Trophoblast cell (in vitro differentiated cells and primary cell): ENCODE data around the gene ARL16.

Source experiments
- DNase-seq, 2 donors: peaks; one replicate each; pipeline ENCODE4 v3.0.0-alpha.2; 2016
- H2AFZ ChIP-seq: 2 replicates; pipeline ENCODE4 v1.6.1; 2013; ENCODE audit warnings: low read length, moderate library complexity, mild to moderate bottlenecking; ENCODE audit not compliant: insufficient read depth, poor library complexity
- H2AK5ac ChIP-seq: 2 replicates; pipeline ENCODE4 v1.6.1; 2013; ENCODE audit warnings: mild to moderate bottlenecking, low read length
- H2BK120ac ChIP-seq: 2 replicates; pipeline ENCODE4 v1.6.1; 2013; ENCODE audit warnings: low read length, mild to moderate bottlenecking, moderate library complexity; ENCODE audit not compliant: insufficient read depth, poor library complexity
- H2BK12ac ChIP-seq: 2 replicates; pipeline ENCODE4 v1.6.1; 2013; ENCODE audit warnings: mild to moderate bottlenecking, low read length, moderate library complexity
- H2BK5ac ChIP-seq: 2 replicates; pipeline ENCODE4 v1.6.1; 2013; ENCODE audit warnings: low read length, low read depth, moderate library complexity, mild to moderate bottlenecking; ENCODE audit not compliant: poor library complexity
- H3K14ac ChIP-seq: 2 replicates; pipeline ENCODE4 v1.6.1; 2013; ENCODE audit warnings: mild to moderate bottlenecking, low read length
- H3K18ac ChIP-seq: 2 replicates; pipeline ENCODE4 v1.6.1; 2013; ENCODE audit warnings: mild to moderate bottlenecking, low read length
- H3K23ac ChIP-seq: 2 replicates; pipeline ENCODE4 v1.6.1; 2013; ENCODE audit warnings: low read length
- H3K27ac ChIP-seq: 2 replicates; pipeline ENCODE4 v1.5.1; 2013; ENCODE audit warnings: low read depth, mild to moderate bottlenecking, inconsistent platforms, low read length, moderate library complexity
- H3K27me3 ChIP-seq: 2 replicates; pipeline ENCODE4 v1.6.1; 2013; ENCODE audit warnings: inconsistent platforms, mild to moderate bottlenecking, low read length, moderate library complexity; ENCODE audit not compliant: insufficient read depth
- H3K36me3 ChIP-seq, 2 experiments: 1 replicate in 1 of 2; 2 replicates in 1 of 2; pipeline ENCODE4 v1.6.1; 2013; ENCODE audit warnings: low read length in 2 of 2, mild to moderate bottlenecking in 2 of 2, moderate library complexity in 1 of 2; ENCODE audit not compliant: insufficient read depth in 2 of 2, control insufficient read depth in 1 of 2
- H3K4ac ChIP-seq: 2 replicates; pipeline ENCODE4 v1.6.1; 2013; ENCODE audit warnings: low read depth, mild to moderate bottlenecking, low read length, moderate library complexity
- H3K4me1 ChIP-seq, 2 experiments: 1 replicate in 1 of 2; 2 replicates in 1 of 2; pipeline ENCODE4 v1.6.1; 2013; ENCODE audit warnings: low read length in 2 of 2, mild to moderate bottlenecking in 2 of 2, moderate library complexity in 1 of 2; ENCODE audit not compliant: insufficient read depth in 2 of 2, control insufficient read depth in 1 of 2
- H3K4me2 ChIP-seq: 2 replicates; pipeline ENCODE4 v1.6.1; 2013; ENCODE audit warnings: inconsistent platforms, mild to moderate bottlenecking, low read length, moderate library complexity
- H3K4me3 ChIP-seq: 2 replicates; pipeline ENCODE4 v1.5.1; 2013; ENCODE audit warnings: mild to moderate bottlenecking, low read depth, low read length, inconsistent platforms
- H3K79me1 ChIP-seq: one replicate; pipeline ENCODE4 v1.6.1; 2013; ENCODE audit warnings: low read length
- H3K79me2 ChIP-seq: 2 replicates; pipeline ENCODE4 v1.6.1; 2013; ENCODE audit warnings: low read length, mild to moderate bottlenecking; ENCODE audit not compliant: control insufficient read depth, insufficient read depth, poor library complexity
- H3K9ac ChIP-seq: 2 replicates; pipeline ENCODE4 v1.6.1; 2013; ENCODE audit warnings: mild to moderate bottlenecking, low read length
- H3K9me3 ChIP-seq: 2 replicates; pipeline ENCODE4 v1.6.1; 2013; ENCODE audit warnings: low read depth, mild to moderate bottlenecking, control low read depth, inconsistent platforms, low read length; ENCODE audit not compliant: insufficient read depth
- H4K12ac ChIP-seq: 2 replicates; pipeline ENCODE4 v1.6.1; 2013; ENCODE audit warnings: low read depth, mild to moderate bottlenecking, low read length, moderate library complexity
- H4K8ac ChIP-seq: 2 replicates; pipeline ENCODE4 v1.6.1; 2013; ENCODE audit warnings: low read depth, mild to moderate bottlenecking, low read length, moderate library complexity
- H4K91ac ChIP-seq: one replicate; pipeline ENCODE4 v1.6.1; 2013; ENCODE audit warnings: low read depth, mild to moderate bottlenecking, low read length, moderate library complexity
- WGBS: extraction: QIAGEN DNeasy Blood & Tissue Kit; methylation state at CpG from one replicate; pipeline ENCODE4 v1.1.7; 2013; ENCODE audit warnings: missing lambda C conversion rate; ENCODE audit not compliant: insufficient read length, insufficient coverage; ENCODE audit errors: extremely low coverage; 5-methylcytosine and 5-hydroxymethylcytosine counted together

The ARL16 gene

DNA sequence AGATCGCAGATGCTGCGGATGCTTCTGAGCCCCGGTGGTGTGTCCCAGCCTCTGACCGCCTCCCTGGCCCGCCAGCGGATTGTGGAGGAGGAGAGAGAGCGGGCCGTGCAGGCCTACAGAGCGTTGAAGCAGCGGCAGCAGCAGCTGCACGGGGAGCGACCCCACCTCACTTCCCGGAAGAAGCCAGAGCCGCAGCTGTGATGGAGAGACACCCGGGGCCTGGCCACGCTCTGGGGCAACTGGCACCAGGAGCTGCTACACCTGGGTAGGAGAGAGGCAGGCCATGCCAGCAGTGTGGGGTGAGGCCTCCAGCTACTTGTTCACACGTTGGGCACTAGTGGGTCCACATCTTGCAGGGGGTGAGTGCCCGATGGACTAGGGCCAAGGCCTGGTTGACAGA lies 11.1 kb downstream of the ARL16 start:
- no peak overlapping the region for H3K18ac ChIP-seq
- H3K4me2 ChIP-seq = no peak overlapping the region
- no peak overlapping the region for H4K12ac ChIP-seq
- H4K91ac ChIP-seq = no peak overlapping the region
- no peak overlapping the region for H3K14ac ChIP-seq
- H3K27me3 ChIP-seq = no peaks in the 10 kb centered on the region
- H3K9me3 ChIP-seq = peaks cover 4% of the 10 kb centered on the region
- H3K27ac ChIP-seq = no peak overlapping the region
- no peaks in the 10 kb centered on the region for H3K79me1 ChIP-seq
- H2BK120ac ChIP-seq = no peak overlapping the region
- no peak overlapping the region for H3K4me3 ChIP-seq
- H3K4ac ChIP-seq = no peak overlapping the region
- H3K4me1 ChIP-seq = peaks cover 3 to 5% of the 10 kb centered on the region in 2 experiments
- peaks cover 54 to 57% of the 10 kb centered on the region in 2 experiments for H3K36me3 ChIP-seq
- H2AK5ac ChIP-seq = no peak overlapping the region
- no peak overlapping the region for H4K8ac ChIP-seq
- no peak overlapping the region for H2AFZ ChIP-seq
- no peaks in the 10 kb centered on the region for H3K79me2 ChIP-seq
- no peak overlapping the region for H3K9ac ChIP-seq
- H2BK5ac ChIP-seq = no peak overlapping the region
- no peak overlapping the region for H2BK12ac ChIP-seq
- no peak overlapping the region for H3K23ac ChIP-seq
- WGBS = no CpG with 5 or more reads among the region's 18 CpGs
- no peak for DNase-seq

DNA sequence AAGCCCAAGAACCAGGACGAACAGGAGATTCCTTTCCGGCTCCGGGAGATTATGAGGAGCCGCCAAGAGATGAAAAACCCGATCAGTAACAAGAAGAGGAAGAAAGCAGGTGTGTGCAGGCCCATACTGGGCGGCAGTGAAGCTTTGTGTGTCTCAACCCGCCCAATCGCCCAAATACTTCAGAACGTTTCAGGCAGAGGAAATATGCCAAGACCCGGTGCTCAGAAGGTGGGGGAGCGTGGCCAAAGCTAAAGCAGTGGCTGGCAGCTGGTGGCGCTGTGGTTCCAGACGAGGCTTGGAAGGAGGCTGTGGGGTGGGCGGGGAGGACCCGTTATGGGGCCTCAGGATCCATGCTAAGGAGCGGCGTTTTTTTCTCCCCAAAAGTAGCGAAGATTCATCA lies 15.8 kb downstream of the ARL16 start:
- no peak overlapping the region for H3K18ac ChIP-seq
- peaks cover 16 to 18% of the 10 kb centered on the region in 2 experiments for H3K4me1 ChIP-seq
- no peak overlapping the region for H2BK12ac ChIP-seq
- no peak overlapping the region for H2AFZ ChIP-seq
- H3K79me2 ChIP-seq = peaks cover 13% of the 10 kb centered on the region
- H2BK120ac ChIP-seq = no peak overlapping the region
- H4K8ac ChIP-seq = no peak overlapping the region
- no peak overlapping the region for H2AK5ac ChIP-seq
- H3K4me2 ChIP-seq = no peak overlapping the region
- no peak overlapping the region for H3K23ac ChIP-seq
- H3K27ac ChIP-seq = no peak overlapping the region
- peaks cover 35 to 44% of the 10 kb centered on the region in 2 experiments for H3K36me3 ChIP-seq
- H3K4ac ChIP-seq = peak overlapping the region; percentile 43
- H3K27me3 ChIP-seq = no peaks in the 10 kb centered on the region
- no peak overlapping the region for H3K9ac ChIP-seq
- no peak overlapping the region for H4K12ac ChIP-seq
- H3K4me3 ChIP-seq = no peak overlapping the region
- no peak overlapping the region for H2BK5ac ChIP-seq
- no CpG with 5 or more reads among the region's 18 CpGs for WGBS
- no peak overlapping the region for H3K14ac ChIP-seq
- no peak overlapping the region for H4K91ac ChIP-seq
- H3K9me3 ChIP-seq = peaks cover 2% of the 10 kb centered on the region
- peak in 1 of 2 donors; percentile 24 for DNase-seq
- peaks cover 11% of the 10 kb centered on the region for H3K79me1 ChIP-seq

DNA sequence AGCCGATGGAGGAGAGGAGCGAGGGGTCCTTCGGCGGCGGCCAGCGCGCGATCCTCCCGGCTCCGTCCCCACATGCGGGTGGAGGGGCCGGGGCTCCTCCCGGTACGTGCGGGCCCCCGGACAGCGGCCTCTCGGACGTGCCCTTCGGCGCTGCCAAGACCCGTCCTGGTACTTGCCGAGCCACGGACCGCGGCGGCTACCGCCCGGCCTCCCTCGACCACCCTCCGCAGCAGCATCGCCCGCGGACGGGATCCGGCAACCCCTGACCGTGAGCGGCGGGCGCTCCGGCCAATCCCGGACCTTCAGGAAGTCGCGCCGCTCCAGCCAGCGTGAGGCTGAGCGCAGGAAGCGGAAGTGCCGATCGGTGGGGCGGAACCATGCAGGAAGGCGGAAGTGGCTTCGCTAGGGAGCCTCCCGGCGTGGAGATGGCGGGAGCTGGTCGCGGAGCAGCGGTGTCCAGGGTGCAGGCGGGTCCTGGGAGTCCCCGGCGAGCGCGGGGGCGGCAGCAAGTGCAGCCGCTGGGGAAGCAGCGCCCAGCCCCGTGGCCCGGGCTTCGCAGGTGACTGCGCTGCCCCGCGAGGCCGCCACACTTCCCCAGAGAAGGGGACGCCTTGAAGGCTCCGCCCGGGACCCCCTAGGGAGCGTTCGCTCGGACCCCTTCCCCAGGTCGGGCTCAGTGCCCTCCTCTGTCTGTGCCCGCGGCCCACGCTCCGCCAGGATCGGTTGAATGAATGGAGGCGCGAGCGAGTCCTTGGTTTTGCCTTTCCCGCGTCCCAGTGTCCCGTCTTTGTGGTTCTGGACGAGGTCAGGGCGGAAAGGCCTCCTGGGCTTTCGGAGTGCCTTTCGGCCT lies 17.0 kb downstream of the ARL16 start, which contains the start of the genes CCDC137 and OXLD1:
CCDC137 (plus strand) TSS at position 396 of the 850 bp plus-strand sequence; CDS start at position 426, 30 bp downstream.
OXLD1 (minus strand) TSS at position 264 of the 850 bp plus-strand sequence; CDS start at position 236, 28 bp downstream.
- peak; percentile 96 to 98 for DNase-seq
- peak within 1 kb of the TSS; percentile 82 for H2AFZ ChIP-seq
- H3K4me1 ChIP-seq = peaks cover 16 to 18% of the 10 kb centered on the region in 2 experiments
- peaks cover 11% of the 10 kb centered on the region for H3K79me1 ChIP-seq
- H3K4me3 ChIP-seq = peak within 1 kb of the TSS; percentile 81
- peak within 1 kb of the TSS; percentile 94 for H3K14ac ChIP-seq
- H2BK12ac ChIP-seq = no peak within 1 kb of the TSS
- peak within 1 kb of the TSS; percentile 85 for H2BK120ac ChIP-seq
- H3K27ac ChIP-seq = peak within 1 kb of the TSS; percentile 58
- H3K27me3 ChIP-seq = no peaks in the 10 kb centered on the region
- H3K9me3 ChIP-seq = peaks cover 2% of the 10 kb centered on the region
- peak within 1 kb of the TSS; percentile 85 for H3K9ac ChIP-seq
- H3K36me3 ChIP-seq = peaks cover 23 to 32% of the 10 kb centered on the region in 2 experiments
- H3K18ac ChIP-seq = peak within 1 kb of the TSS; percentile 89
- peak within 1 kb of the TSS; percentile 96 for H4K12ac ChIP-seq
- peak within 1 kb of the TSS; percentile 92 for H3K4ac ChIP-seq
- H3K23ac ChIP-seq = no peak within 1 kb of the TSS
- peak within 1 kb of the TSS; percentile 86 for H2BK5ac ChIP-seq
- H4K8ac ChIP-seq = peak within 1 kb of the TSS; percentile 95
- WGBS = no CpG with 5 or more reads among the region's 96 CpGs
- H3K79me2 ChIP-seq = peaks cover 13% of the 10 kb centered on the region
- peak within 1 kb of the TSS; percentile 99 for H2AK5ac ChIP-seq
- H4K91ac ChIP-seq = peak within 1 kb of the TSS; percentile 95
- peak within 1 kb of the TSS; percentile 96 for H3K4me2 ChIP-seq

DNA sequence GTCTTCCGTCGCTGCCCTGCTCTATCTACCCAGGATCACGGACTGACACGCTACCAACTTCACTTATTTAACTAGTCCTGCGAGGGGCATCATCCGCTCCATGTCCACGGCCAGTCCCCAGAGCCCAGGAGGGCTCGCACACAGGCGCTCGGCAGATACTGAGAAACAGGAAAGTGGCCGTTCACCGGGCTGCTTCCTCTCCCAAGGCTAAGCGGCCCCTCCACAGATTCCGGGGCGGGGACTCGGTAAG lies 17.6 kb downstream of the ARL16 start:
- peaks cover 16 to 18% of the 10 kb centered on the region in 2 experiments for H3K4me1 ChIP-seq
- no peak for DNase-seq
- H3K9me3 ChIP-seq = no peaks in the 10 kb centered on the region
- peak overlapping the region; percentile 82 for H2AFZ ChIP-seq
- H3K36me3 ChIP-seq = peaks cover 18 to 27% of the 10 kb centered on the region in 2 experiments
- peak overlapping the region; percentile 79 for H4K12ac ChIP-seq
- peak overlapping the region; percentile 85 for H4K91ac ChIP-seq
- H3K14ac ChIP-seq = peak overlapping the region; percentile 90
- peak overlapping the region; percentile 81 for H3K4me3 ChIP-seq
- H3K4ac ChIP-seq = peak overlapping the region; percentile 56
- H3K27ac ChIP-seq = peak overlapping the region; percentile 58
- peak overlapping the region; percentile 95 for H4K8ac ChIP-seq
- peaks cover 11% of the 10 kb centered on the region for H3K79me1 ChIP-seq
- WGBS = no CpG with 5 or more reads among the region's 16 CpGs
- peak overlapping the region; percentile 83 for H3K18ac ChIP-seq
- peak overlapping the region; percentile 64 for H2AK5ac ChIP-seq
- H2BK120ac ChIP-seq = peak overlapping the region; percentile 82
- peak overlapping the region; percentile 67 for H3K4me2 ChIP-seq
- H3K9ac ChIP-seq = peak overlapping the region; percentile 67
- H3K23ac ChIP-seq = no peak overlapping the region
- H2BK5ac ChIP-seq = peak overlapping the region; percentile 86
- H2BK12ac ChIP-seq = no peak overlapping the region
- H3K27me3 ChIP-seq = no peaks in the 10 kb centered on the region
- H3K79me2 ChIP-seq = peaks cover 13% of the 10 kb centered on the region
